Cardiac fibroblast (primary cell): Measurements from ENCODE around the gene THRB.

Source experiments
- DNase-seq, 2 donors: peaks; one replicate each; pipeline versions ENCODE4 v3.0.0 to v3.0.0-alpha.2; 2010; ENCODE audit warnings: low read depth in 2 of 2
- H3K4me3 ChIP-seq, 2 donors: replicated peaks in 1 of 2; 1 replicate in 1 of 2; 2 replicates in 1 of 2; pipeline ENCODE4 v1.5.1; 2011; ENCODE audit warnings: low read depth in 2 of 2, low read length in 2 of 2, mild to moderate bottlenecking in 2 of 2, moderate library complexity in 1 of 2
- CTCF ChIP-seq: IDR thresholded peaks from one replicate; pipeline ENCODE4 v1.5.1; 2011; ENCODE audit warnings: low read depth, mild to moderate bottlenecking, low read length, inconsistent platforms

THRB gene

GRCh38 chr3:24137958-24138875 is 356.4 kb downstream of the THRB start:
- H3K4me3 ChIP-seq, result no peak overlapping the region
- no peak for TF ChIP-seq CTCF
- DNase-seq, result no peak

GRCh38 chr3:24137334-24137733 is 357.3 kb downstream of the THRB start:
- no peak for TF ChIP-seq CTCF
- DNase-seq, result no peak
- H3K4me3 ChIP-seq, result no peak overlapping the region

- no peak for TF ChIP-seq CTCF
- no peak for DNase-seq
Observed at GRCh38 chr3:24136624-24137310, 357.9 kb downstream of the THRB start.

GRCh38 chr3:24135280-24135679 is 359.4 kb downstream of the THRB start:
- peak in 1 of 2 donors; percentile 40 for DNase-seq
- no peak for TF ChIP-seq CTCF
- H3K4me3 ChIP-seq, result no peak overlapping the region

More at GRCh38 chr3:24136624-24137310, 357.9 kb downstream of the THRB start:
- H3K4me3 ChIP-seq, result no peak overlapping the region

GRCh38 chr3:24133942-24134341 is 360.7 kb downstream of the THRB start:
- no peak for TF ChIP-seq CTCF
- DNase-seq, result no peak
- H3K4me3 ChIP-seq, result no peak overlapping the region

GRCh38 chr3:24133436-24133835 is 361.2 kb downstream of the THRB start:
- no peak overlapping the region for H3K4me3 ChIP-seq
- no peak for DNase-seq
- TF ChIP-seq CTCF, result no peak
